Lower leg skin (tissue), 4 donors: ENCODE measurements around the gene USF1. TPM values are rescaled to one million over a fixed set of nuclear protein-coding genes. Genes with fewer than 3 reads are reported as not detected.
"Not testable (repeated sequence)": the region's sequence is repeated elsewhere in the genome, so short reads cannot be mapped to it uniquely, and the experiment has no call there.

Experiments used
- DNase-seq, 2 donors: peaks; one replicate each; pipeline ENCODE4 v3.0.0-alpha.2; 2019; ENCODE audit warnings: low spot score in 2 of 2
- H3K4me3 ChIP-seq: fragments of 200-600 bp; sonication (generic); 2 replicates; pipeline ENCODE4 v1.5.1; 2017; ENCODE audit warnings: mild to moderate bottlenecking, low read depth; ENCODE audit not compliant: poor library complexity, severe bottlenecking
- CTCF ChIP-seq, 3 donors: fragments of 450-650 bp; IDR thresholded peaks; one replicate each; pipeline ENCODE4 v1.5.1; 2016; ENCODE audit warnings: antibody characterized with exemption in 3 of 3, mild to moderate bottlenecking in 3 of 3, moderate library complexity in 2 of 3
- POLR2A ChIP-seq, 2 donors: fragments of 450-650 bp; IDR thresholded peaks; one replicate each; pipeline ENCODE4 v1.6.1; 2016 to 2017; ENCODE audit warnings: antibody characterized with exemption in 2 of 2, mild to moderate bottlenecking in 1 of 2, moderate library complexity in 1 of 2
- WGBS, 2 donors: methylation state at CpG; one replicate each; pipeline ENCODE4 v1.1.5; 2018; 5-methylcytosine and 5-hydroxymethylcytosine counted together
- intact Hi-C: fragments of 100-400 bp; cut with DNase I; formaldehyde crosslinking; loops from one replicate; pipeline ENCODE4 v1.15.0; 2023; ENCODE audit warnings: low total_unique reads
- total RNA-seq, 4 donors: library from RNA; depleted of rRNA; stranded (reverse); fragments of >200 nt; gene quantifications; one replicate each; pipeline ENCODE4 v1.1.0, GENCODE V29; 2016

The USF1 gene
- total RNA-seq, 4 donors from 2014 or later = 35.3 to 59.4 (median 43.3) TPM

- WGBS, 2 donors = 68 to 78% methylated on average over 1 of the region's 1 CpG
- TF ChIP-seq POLR2A (IDR thresholded peaks at IDR 0.05) = no peak
- TF ChIP-seq CTCF (IDR thresholded peaks at IDR 0.05) = no peak
- no peak overlapping the region for H3K4me3 ChIP-seq
- intact Hi-C loops = no loop called here
- no peak for DNase-seq
Observed at GRCh38 chr1:161032409-161032808, 13.4 kb downstream of the USF1 start.

GRCh38 chr1:161031874-161032273 lies 13.9 kb downstream of the USF1 start:
- DNase-seq = no peak
- no peak overlapping the region for H3K4me3 ChIP-seq
- 71 to 75% methylated on average over 2 of the region's 2 CpGs for WGBS, 2 donors
- TF ChIP-seq CTCF (IDR thresholded peaks at IDR 0.05) = no peak
- no peak for TF ChIP-seq POLR2A (IDR thresholded peaks at IDR 0.05)
- intact Hi-C loops = no loop called here

- H3K4me3 ChIP-seq, intact Hi-C loops, DNase-seq: not testable (repeated sequence)
- 93% methylated on average over 6 to 21 of the region's 32 CpGs for WGBS, 2 donors
Observed at GRCh38 chr1:161029466-161029865, 16.3 kb downstream of the USF1 start.

GRCh38 chr1:161026954-161027353 lies 18.8 kb downstream of the USF1 start:
- 53 to 63% methylated on average over 1 of the region's 1 CpG for WGBS, 2 donors
- DNase-seq = not testable (repeated sequence)

GRCh38 chr1:161022432-161022831 lies 23.3 kb downstream of the USF1 start:
- H3K4me3 ChIP-seq, DNase-seq, intact Hi-C loops: not testable (repeated sequence)
- WGBS, 2 donors = 82 to 83% methylated on average over 12 of the region's 12 CpGs

More at GRCh38 chr1:161026954-161027353, 18.8 kb downstream of the USF1 start:
- intact Hi-C loops, H3K4me3 ChIP-seq: not testable (repeated sequence)

GRCh38 chr1:161021970-161022353 lies 23.8 kb downstream of the USF1 start:
- DNase-seq = no peak
- H3K4me3 ChIP-seq = no peak overlapping the region
- intact Hi-C loops = no loop called here
- 78 to 93% methylated on average over 2 of the region's 2 CpGs for WGBS, 2 donors
- TF ChIP-seq CTCF (IDR thresholded peaks at IDR 0.05) (no peak), POLR2A (IDR thresholded peaks at IDR 0.05) (no peak)

- intact Hi-C loops = no loop called here
- 17 to 19% methylated on average over 19 to 30 of the region's 34 CpGs for WGBS, 2 donors
- H3K4me3 ChIP-seq = peak overlapping the region; percentile 1
- TF ChIP-seq POLR2A (IDR thresholded peaks at IDR 0.05) (no peak), CTCF (IDR thresholded peaks at IDR 0.05) (no peak)
- peak; percentile 89 to 97 for DNase-seq
Observed at GRCh38 chr1:161021165-161021969, 24.4 kb downstream of the USF1 start.
